Heart left ventricle (tissue), 16 donors: ENCODE measurements around the gene CEACAM21. TPM values are rescaled to one million over a fixed set of nuclear protein-coding genes. Genes with fewer than 3 reads are reported as not detected.

ENCODE experiments used
- ATAC-seq, 4 donors: fragments of 200-7000 bp; cut with Tn5 transposase; one replicate each; pipeline ENCODE4 v1.9.1; 2020 to 2022; ENCODE audit warnings: moderate library complexity in 4 of 4, mild to moderate bottlenecking in 3 of 4, moderate number of reproducible peaks in 1 of 4
- DNase-seq, 5 donors: peaks; one replicate each; pipeline ENCODE4 v3.0.0-alpha.2; 2020
- H3K27ac ChIP-seq, 12 donors: fragments of 200-600 bp; sonication (generic) in 4 of 12; one replicate each; pipeline versions ENCODE4 v1.5.0 to v1.8.0; 2016 to 2022; ENCODE audit warnings: mild to moderate bottlenecking in 2 of 12
- H3K27me3 ChIP-seq, 9 donors: fragments of 200-600 bp; sonication (generic) in 2 of 9; one replicate each; pipeline versions ENCODE4 v1.5.1 to v1.8.0; 2016 to 2022; ENCODE audit warnings: mild to moderate bottlenecking in 3 of 9
- H3K36me3 ChIP-seq, 9 donors: fragments of 200-600 bp; sonication (generic) in 2 of 9; one replicate each; pipeline versions ENCODE4 v1.5.0 to v1.8.0; 2018 to 2022; ENCODE audit warnings: mild to moderate bottlenecking in 2 of 9
- H3K4me1 ChIP-seq, 12 donors: fragments of 200-600 bp; sonication (generic) in 4 of 12; one replicate each; pipeline versions ENCODE4 v1.5.0 to v1.8.0; 2016 to 2022; ENCODE audit warnings: mild to moderate bottlenecking in 3 of 12
- H3K4me3 ChIP-seq, 12 donors: fragments of 200-600 bp; sonication (generic) in 4 of 12; one replicate each; pipeline versions ENCODE4 v1.5.0 to v1.8.0; 2017 to 2022; ENCODE audit warnings: mild to moderate bottlenecking in 9 of 12, moderate library complexity in 4 of 12
- H3K9me3 ChIP-seq, 12 donors: fragments of 200-600 bp; sonication (generic) in 4 of 12; one replicate each; pipeline versions ENCODE4 v1.5.0 to v1.8.0; 2016 to 2022; ENCODE audit warnings: mild to moderate bottlenecking in 1 of 12
- CTCF ChIP-seq, 12 donors: fragments of 200-600 bp; sonication (generic) in 4 of 12; IDR thresholded peaks; one replicate each; pipeline versions ENCODE4 v1.5.0 to v1.8.0; 2018 to 2022; ENCODE audit warnings: antibody characterized with exemption in 12 of 12, mild to moderate bottlenecking in 5 of 12
- POLR2A ChIP-seq, 2 donors: fragments of 450-650 bp; IDR thresholded peaks; one replicate each; pipeline ENCODE4 v1.6.1; 2017; ENCODE audit warnings: antibody characterized with exemption in 2 of 2, mild to moderate bottlenecking in 2 of 2, moderate library complexity in 2 of 2
- WGBS, 4 donors: extraction: QIAGEN DNeasy Blood & Tissue Kit in 2 of 4; methylation state at CpG; one replicate each; pipeline versions ENCODE4 v1.1.5 to v1.1.7; 2013 to 2018; 5-methylcytosine and 5-hydroxymethylcytosine counted together
- intact Hi-C, 10 donors: fragments of 100-400 bp; cut with DNase I; formaldehyde crosslinking; loops; one replicate each; pipeline versions ENCODE4 v1.11.1 to v1.14.2; 2022
- polyA plus RNA-seq, 2 donors: library from polyadenylated mRNA; stranded (reverse); fragments of 200-250 nt; gene quantifications; one replicate each; pipeline ENCODE4 v1.2.3, GENCODE V29; 2013
- total RNA-seq, 9 donors: library from RNA; depleted of rRNA in 2 of 9; stranded (reverse); fragments of >200 nt in 2 of 9; fragmentation: NEBNext Ultra II Directional in 3 of 9; extraction: Animal tissue kit (Norgen Biotek cat#: 25700) in 3 of 9; gene quantifications; one replicate each; pipeline versions ENCODE4 v1.1.0 to v1.2.4, GENCODE V29; 2016 to 2023
- donor health status: ischemic (EF 13 %, LVEDD 7.1; RV severe dilation, severe dysfunction).
- donor health status: healthy with polysubstance abuse.
- donor health status: DM: no; HTN: yes; CAD: no.
- donor health status: DM: no; HTN: no; CAD: no.
- donor health status: ischemic (EF 25% LVEDD 6.9; RV normal size, moderate dysfunction).
- donor health status: ischemic (EF 25% LVEDD 5.7; RV mildly dilated, moderate dysfunction).
- donor health status: healthy.
- donor health status: DM: yes; HTN: yes; CAD: no.
- donor health status: ischemic (EF 35%, LVEDD 5.7; RV mildly dilated, moderate dysfunction).
- donor health status: nonischemic (EF 11% LVEDD 7.7; RV severe dilation, severe dysfunction).
- donor health status: DM: yes; HTN: yes; CAD: no.
- donor health status: PGD.
- donor health status: ischemic (EF 29% LVEDD 5.4; RV normal size, mild dysfunction).
- donor health status: nonischemic (EF 23%, LVEDD 6.1; RV moderate dilation, normal function).

Gene CEACAM21
- total and polyA plus RNA-seq, 11 donors, result 0.27 to 5.7 (median 0.56) TPM; not detected in 2

GRCh38 chr19:41584260-41584810 is 8.4 kb downstream of the CEACAM21 start:
- no peak overlapping the region for H3K27ac ChIP-seq
- no peak overlapping the region for H3K4me3 ChIP-seq
- H3K36me3 ChIP-seq, result peaks cover 0 to 15% (median 0%) of the 10 kb centered on the region in 9 donors
- peaks cover 0 to 25% (median 8%) of the 10 kb centered on the region in 12 donors for H3K9me3 ChIP-seq
- intact Hi-C loops, result no loop called here
- 63 to 75% (median 72%) methylated on average over 6 of the region's 6 CpGs for WGBS, 4 donors
- no peaks in the 10 kb centered on the region for H3K27me3 ChIP-seq
- DNase-seq (no peak), ATAC-seq (no peak)
- no peak for TF ChIP-seq POLR2A (IDR thresholded peaks at IDR 0.05)
- no peak for TF ChIP-seq CTCF (IDR thresholded peaks at IDR 0.05)
- H3K4me1 ChIP-seq, result no peaks in the 10 kb centered on the region

- Histone ChIP-seq H3K36me3 (peaks cover 0 to 11% (median 0%) of the 10 kb centered on the region in 9 donors), H3K27me3 (no peaks in the 10 kb centered on the region), H3K4me3 (no peak overlapping the region), H3K27ac (no peak overlapping the region), H3K9me3 (peaks cover 0 to 25% (median 8%) of the 10 kb centered on the region in 12 donors), H3K4me1 (no peaks in the 10 kb centered on the region)
- WGBS, 4 donors, result 67 to 85% (median 83%) methylated on average over 1 of the region's 1 CpG; no CpG with 5 or more reads in 1 of the 4 donors
- intact Hi-C loops, result no loop called here
- TF ChIP-seq CTCF (IDR thresholded peaks at IDR 0.05) (no peak), POLR2A (IDR thresholded peaks at IDR 0.05) (no peak)
- DNase-seq (no peak), ATAC-seq (no peak)
Measured at GRCh38 chr19:41584931-41585330, 9.0 kb downstream of the CEACAM21 start.

GRCh38 chr19:41586064-41586463 is 10.1 kb downstream of the CEACAM21 start:
- H3K4me3 ChIP-seq, result no peak overlapping the region
- peaks cover 0 to under 1% (median 0%) of the 10 kb centered on the region in 9 donors for H3K36me3 ChIP-seq
- no peak for TF ChIP-seq CTCF (IDR thresholded peaks at IDR 0.05)
- TF ChIP-seq POLR2A (IDR thresholded peaks at IDR 0.05), result no peak
- peaks cover 0 to 19% (median 5%) of the 10 kb centered on the region in 12 donors for H3K9me3 ChIP-seq
- H3K4me1 ChIP-seq, result no peaks in the 10 kb centered on the region
- no peak overlapping the region for H3K27ac ChIP-seq
- intact Hi-C loops, result no loop called here
- ATAC-seq (no peak), DNase-seq (no peak)
- no peaks in the 10 kb centered on the region for H3K27me3 ChIP-seq

GRCh38 chr19:41587101-41587837 is 11.3 kb downstream of the CEACAM21 start:
- intact Hi-C loops, result no loop called here
- no peak for DNase-seq
- Histone ChIP-seq H3K27me3 (peaks cover 0 to 8% (median 0%) of the 10 kb centered on the region in 9 donors), H3K4me3 (no peak overlapping the region), H3K9me3 (peaks cover 0 to 9% (median 3%) of the 10 kb centered on the region in 12 donors), H3K4me1 (no peaks in the 10 kb centered on the region), H3K27ac (no peak overlapping the region), H3K36me3 (no peaks in the 10 kb centered on the region)
- TF ChIP-seq CTCF (IDR thresholded peaks at IDR 0.05) (no peak), POLR2A (IDR thresholded peaks at IDR 0.05) (no peak)
- WGBS, 4 donors, result 63 to 82% (median 69%) methylated on average over 7 to 9 of the region's 9 CpGs
- ATAC-seq, result no peak
